ENCODE data around the gene PTGER3. TPM values are rescaled to one million over a fixed set of nuclear protein-coding genes. Genes with fewer than 3 reads are reported as not detected.

The PTGER3 gene
- total RNA-seq, 4 donors from 2014 or later = 23.1 to 60.8 (median 48.8) TPM

DNA sequence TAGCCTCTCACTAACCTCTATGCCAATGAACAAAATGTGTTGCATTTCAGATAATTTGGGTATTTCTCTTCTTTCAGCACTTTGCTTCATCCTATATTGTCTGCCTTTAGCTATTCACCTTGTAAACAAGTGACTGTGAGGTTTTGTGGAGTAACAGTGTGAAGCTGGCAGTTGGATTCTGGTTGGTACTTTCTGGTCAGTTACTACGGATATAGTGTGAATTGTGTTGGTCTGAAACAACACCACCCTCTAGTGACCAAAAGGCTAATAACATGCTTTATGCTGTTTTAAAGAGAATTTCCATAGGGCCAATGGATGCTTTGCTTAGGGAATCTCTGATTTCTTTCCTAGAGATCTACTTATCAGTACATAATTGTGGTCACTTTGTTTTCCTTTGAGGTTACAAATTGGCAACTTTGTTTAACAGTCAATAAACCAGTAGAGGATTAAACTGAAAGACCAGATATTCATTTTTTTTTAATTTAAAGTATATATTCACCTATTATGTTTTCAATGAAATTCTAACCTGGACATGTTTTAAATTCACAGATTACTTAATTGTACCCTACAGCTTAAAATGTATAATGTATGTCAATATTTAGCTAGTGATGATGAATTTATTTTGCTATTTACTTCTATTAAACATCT lies 2.5 kb upstream of the PTGER3 start:
- Histone ChIP-seq H3K36me3 (no peaks in the 10 kb centered on the region), H3K4me3 (no peak overlapping the region), H3K27me3 (peaks cover 17% of the 10 kb centered on the region), H3K4me1 (peaks cover 29% of the 10 kb centered on the region), H3K27ac (no peak overlapping the region), H3K9me3 (no peaks in the 10 kb centered on the region)
- no peak for DNase-seq (ENCODE audit: low spot score in 2 of 2)
- TF ChIP-seq POLR2AphosphoS5 (IDR thresholded peaks at IDR 0.05) = no peak
- TF ChIP-seq, protein P1, sequence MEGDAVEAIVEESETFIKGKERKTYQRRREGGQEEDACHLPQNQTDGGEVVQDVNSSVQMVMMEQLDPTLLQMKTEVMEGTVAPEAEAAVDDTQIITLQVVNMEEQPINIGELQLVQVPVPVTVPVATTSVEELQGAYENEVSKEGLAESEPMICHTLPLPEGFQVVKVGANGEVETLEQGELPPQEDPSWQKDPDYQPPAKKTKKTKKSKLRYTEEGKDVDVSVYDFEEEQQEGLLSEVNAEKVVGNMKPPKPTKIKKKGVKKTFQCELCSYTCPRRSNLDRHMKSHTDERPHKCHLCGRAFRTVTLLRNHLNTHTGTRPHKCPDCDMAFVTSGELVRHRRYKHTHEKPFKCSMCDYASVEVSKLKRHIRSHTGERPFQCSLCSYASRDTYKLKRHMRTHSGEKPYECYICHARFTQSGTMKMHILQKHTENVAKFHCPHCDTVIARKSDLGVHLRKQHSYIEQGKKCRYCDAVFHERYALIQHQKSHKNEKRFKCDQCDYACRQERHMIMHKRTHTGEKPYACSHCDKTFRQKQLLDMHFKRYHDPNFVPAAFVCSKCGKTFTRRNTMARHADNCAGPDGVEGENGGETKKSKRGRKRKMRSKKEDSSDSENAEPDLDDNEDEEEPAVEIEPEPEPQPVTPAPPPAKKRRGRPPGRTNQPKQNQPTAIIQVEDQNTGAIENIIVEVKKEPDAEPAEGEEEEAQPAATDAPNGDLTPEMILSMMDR (IDR thresholded peaks at IDR 0.05) = peak; percentile 59 to 66
- WGBS = 0% methylated on average over 1 of the region's 1 CpG

DNA sequence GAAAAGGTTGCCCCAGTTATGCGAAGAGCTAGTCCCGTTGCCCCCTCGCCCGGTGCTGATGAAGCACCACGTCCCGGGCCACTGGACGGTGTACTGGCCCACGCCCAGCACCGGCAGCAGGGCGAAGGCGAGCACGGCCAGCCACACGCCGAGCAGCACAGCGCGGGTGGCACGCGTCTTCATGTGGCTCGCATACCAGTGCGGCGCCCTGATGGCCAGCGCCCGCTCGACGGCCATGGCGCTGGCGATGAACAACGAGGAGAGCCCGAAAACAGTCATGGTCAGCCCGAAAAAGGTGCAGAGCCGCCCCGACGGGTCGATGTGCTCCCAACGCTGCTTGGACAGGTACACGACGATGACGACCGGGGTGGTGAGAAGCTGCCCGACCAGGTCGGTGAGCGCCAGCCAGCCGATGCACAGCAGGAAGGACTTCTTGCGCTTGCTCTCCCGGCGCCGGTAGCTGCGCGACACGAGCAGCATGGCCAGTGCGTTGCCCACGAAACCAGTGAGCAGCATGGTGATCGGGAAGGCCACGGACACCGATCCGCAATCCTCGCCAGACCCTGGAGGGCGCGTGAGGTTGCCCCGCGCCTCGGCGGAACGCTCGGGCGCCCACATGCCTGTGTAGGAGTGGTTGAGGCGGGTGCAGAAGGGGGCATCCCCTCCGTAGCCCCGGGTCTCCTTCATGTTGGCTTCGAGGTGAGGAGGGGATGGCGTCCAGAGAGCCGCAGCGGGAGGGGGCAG lies 553 bp downstream of the PTGER3 start:
- H3K4me1 ChIP-seq = peaks cover 34% of the 10 kb centered on the region
- TF ChIP-seq POLR2A (IDR thresholded peaks at IDR 0.05) (no peak), POLR2AphosphoS5 (IDR thresholded peaks at IDR 0.05) (no peak), EP300 (IDR thresholded peaks at IDR 0.05) (no peak)
- TF ChIP-seq, protein P1 (IDR thresholded peaks at IDR 0.05) = no peak
- H3K36me3 ChIP-seq = no peaks in the 10 kb centered on the region
- H3K27me3 ChIP-seq = peaks cover 17% of the 10 kb centered on the region
- peak in 1 of 2 donors; percentile 78 for DNase-seq (ENCODE audit: low spot score in 2 of 2)
- no peaks in the 10 kb centered on the region for H3K9me3 ChIP-seq
- peak overlapping the region; percentile 74 for H3K4me3 ChIP-seq
- peak overlapping the region; percentile 51 for H3K27ac ChIP-seq
- WGBS = 4% methylated on average over 17 of the region's 73 CpGs

DNA sequence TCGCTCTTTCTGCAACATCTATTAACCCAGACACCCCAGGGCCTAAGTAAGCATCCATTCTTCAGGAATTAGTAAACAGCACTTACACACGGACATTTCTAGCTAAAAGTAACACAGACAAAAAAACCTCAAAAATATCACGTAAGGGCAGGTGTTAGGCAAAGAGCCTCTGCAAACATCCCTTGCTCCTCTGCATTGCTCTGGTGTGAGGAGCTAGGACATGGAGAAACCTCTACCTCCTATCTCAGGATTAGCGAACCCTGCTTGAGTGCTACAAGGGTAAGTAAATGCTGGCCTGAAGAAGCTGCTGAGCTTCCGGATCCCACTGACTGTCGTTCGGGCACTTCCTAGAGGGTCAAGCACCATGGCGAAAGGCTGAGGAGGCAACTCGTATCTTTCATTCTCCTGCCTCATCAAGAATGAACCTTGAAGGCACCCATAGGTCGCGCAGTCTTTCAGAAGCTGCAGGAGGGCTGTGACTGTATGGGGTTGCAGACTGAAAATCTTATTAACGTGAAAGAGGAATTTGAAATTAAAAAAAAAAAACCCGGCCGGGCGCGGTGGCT lies 2.1 kb downstream of the PTGER3 start:
- no peaks in the 10 kb centered on the region for H3K9me3 ChIP-seq
- H3K4me1 ChIP-seq = peaks cover 34% of the 10 kb centered on the region
- no peak overlapping the region for H3K27ac ChIP-seq
- no peaks in the 10 kb centered on the region for H3K36me3 ChIP-seq
- peaks cover 17% of the 10 kb centered on the region for H3K27me3 ChIP-seq
- TF ChIP-seq POLR2A (IDR thresholded peaks at IDR 0.05) (no peak), EP300 (IDR thresholded peaks at IDR 0.05) (no peak), POLR2AphosphoS5 (IDR thresholded peaks at IDR 0.05) (no peak)
- TF ChIP-seq, protein P1 (IDR thresholded peaks at IDR 0.05) = no peak
- no peak for DNase-seq (ENCODE audit: low spot score in 2 of 2)
- 91% methylated on average over 16 of the region's 16 CpGs for WGBS
- peak overlapping the region; percentile 35 for H3K4me3 ChIP-seq

DNA sequence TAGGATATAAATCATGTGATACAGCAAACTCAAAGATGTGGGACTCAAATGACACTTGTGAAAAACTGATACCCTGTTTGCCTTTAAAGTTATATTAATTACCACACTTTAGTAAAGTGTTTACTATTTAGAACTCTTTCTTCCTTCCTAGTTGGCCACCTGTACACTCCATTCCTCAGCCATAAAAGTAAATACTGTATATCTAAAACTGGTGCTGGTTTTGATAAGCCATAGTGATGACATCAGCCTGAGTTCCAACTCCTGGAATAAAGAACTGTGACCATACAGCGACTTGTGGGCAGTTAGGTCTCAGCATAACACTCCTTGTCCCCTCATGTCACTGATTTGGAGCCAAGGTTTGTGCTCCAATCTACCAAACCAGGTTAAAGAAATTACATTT lies 2.8 kb downstream of the PTGER3 start:
- Histone ChIP-seq H3K4me1 (peaks cover 33% of the 10 kb centered on the region), H3K4me3 (no peak overlapping the region), H3K36me3 (no peaks in the 10 kb centered on the region), H3K27me3 (peaks cover 17% of the 10 kb centered on the region), H3K27ac (no peak overlapping the region), H3K9me3 (no peaks in the 10 kb centered on the region)
- WGBS = 86% methylated on average over 1 of the region's 1 CpG
- TF ChIP-seq EP300 (IDR thresholded peaks at IDR 0.05) (no peak), POLR2AphosphoS5 (IDR thresholded peaks at IDR 0.05) (no peak), POLR2A (IDR thresholded peaks at IDR 0.05) (no peak)
- TF ChIP-seq, protein P1 (IDR thresholded peaks at IDR 0.05) = no peak
- DNase-seq (ENCODE audit: low spot score in 2 of 2) = no peak

DNA sequence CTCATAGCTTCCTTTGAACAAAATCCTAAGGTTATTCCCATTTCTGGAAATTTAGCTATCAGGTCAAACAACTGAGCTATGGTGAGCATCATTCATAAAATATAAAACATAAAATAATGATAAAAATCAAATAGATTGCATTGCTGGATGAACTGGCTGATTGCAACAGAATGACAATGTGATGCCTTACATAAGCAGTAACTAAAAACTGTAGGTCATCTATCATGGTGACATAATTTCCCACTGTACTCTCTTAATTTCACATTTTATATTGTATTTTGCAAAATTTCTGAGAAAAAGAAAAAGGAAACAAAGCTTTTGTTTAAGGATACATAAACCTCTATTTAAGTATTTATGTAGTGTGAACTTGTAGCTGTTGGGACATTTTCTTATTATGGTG lies 4.6 kb downstream of the PTGER3 start:
- peaks cover 17% of the 10 kb centered on the region for H3K27me3 ChIP-seq
- H3K4me3 ChIP-seq = no peak overlapping the region
- no peaks in the 10 kb centered on the region for H3K36me3 ChIP-seq
- peaks cover 28% of the 10 kb centered on the region for H3K4me1 ChIP-seq
- no peaks in the 10 kb centered on the region for H3K9me3 ChIP-seq
- no peak overlapping the region for H3K27ac ChIP-seq
- TF ChIP-seq, protein P1 (IDR thresholded peaks at IDR 0.05) = no peak
- TF ChIP-seq POLR2AphosphoS5 (IDR thresholded peaks at IDR 0.05) (no peak), EP300 (IDR thresholded peaks at IDR 0.05) (no peak)
- DNase-seq (ENCODE audit: low spot score in 2 of 2) = no peak
